GM19025 (cell line): ENCODE data around the gene CBX1.
A peak's percentile ranks its signal among the peaks of the same experiment; 100 is the strongest.
"Not testable (repeated sequence)": the region's sequence is repeated elsewhere in the genome, so short reads cannot be mapped to it uniquely, and the experiment has no call there.

Source experiments
- ATAC-seq: cut with Tn5 transposase; IDR thresholded peaks from one replicate; pipeline ENCODE4 v1.9.1; 2021; ENCODE audit warnings: mild to moderate bottlenecking, low read depth, moderate library complexity; ENCODE audit not compliant: unreplicated experiment

CBX1 gene

DNA sequence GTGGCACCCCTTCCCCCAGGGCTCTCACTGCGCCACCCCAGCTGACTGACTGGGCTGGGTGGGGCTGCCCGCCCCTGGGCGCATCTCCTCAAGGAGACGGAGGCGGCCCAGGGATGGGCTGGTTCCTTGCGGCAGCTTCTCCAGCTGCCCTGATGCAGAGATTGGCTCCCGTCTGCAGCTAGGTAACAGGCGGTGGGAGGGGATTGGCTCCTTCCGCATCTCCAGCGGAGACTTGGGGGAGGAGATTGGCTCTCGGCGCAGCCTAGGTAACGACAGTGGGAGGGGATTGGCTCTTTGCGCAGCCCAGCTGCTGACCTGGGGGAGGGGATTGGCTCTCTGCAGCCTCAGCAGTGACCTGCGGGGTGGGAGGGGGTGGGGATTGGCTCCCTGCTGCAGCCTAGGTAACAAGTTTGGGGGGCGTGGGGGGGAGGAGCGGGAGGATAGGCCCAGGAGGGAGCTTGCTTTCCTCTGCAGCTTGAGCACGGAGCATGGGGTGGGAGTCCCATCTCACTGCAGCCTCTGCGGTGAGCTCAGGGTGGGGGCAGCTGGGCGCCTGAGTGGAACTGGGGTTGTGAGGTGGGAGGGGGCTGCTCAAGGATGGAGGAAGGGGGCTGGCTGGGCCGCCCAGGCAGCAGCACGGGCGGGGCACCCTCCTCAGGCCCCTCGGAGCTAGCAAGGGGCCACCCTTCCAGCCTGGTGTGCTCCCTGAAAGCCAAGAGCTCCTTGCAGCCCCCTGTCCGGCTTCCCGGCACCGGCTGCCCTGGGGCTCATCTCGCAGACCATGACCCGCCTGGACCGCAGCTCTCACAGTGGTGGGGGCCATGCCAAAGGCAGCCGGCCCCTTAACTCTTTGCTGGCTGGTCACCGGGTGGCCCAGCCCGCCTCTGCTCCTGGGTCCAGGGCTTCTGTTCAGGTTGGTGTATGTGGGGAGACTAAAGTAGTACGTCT is 46.8 kb downstream of the CBX1 start:
- no peak for ATAC-seq

DNA sequence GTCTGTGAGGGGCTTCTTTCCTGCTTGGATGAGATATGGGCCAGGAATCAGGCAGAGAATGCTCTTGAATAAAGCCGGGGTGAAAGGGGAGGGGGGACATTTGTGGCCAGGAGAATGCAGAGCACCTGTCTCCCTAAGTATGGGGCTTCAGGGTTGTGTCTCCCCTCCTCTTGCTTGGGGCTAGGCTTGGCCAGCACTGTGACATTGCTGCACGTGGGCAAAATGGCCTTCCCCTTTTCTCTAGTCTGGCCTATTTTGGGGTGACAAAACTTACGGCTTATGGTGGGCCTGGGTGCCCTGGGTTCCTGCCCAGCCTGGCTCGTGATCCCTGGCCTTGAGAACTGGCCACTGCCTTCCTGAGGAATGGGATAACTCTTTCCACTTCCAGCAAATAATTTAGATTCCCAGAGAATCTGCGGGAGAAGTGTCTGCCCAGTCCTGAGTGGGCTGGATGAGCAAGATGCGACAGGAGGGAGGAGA is 47.5 kb downstream of the CBX1 start:
- no peak for ATAC-seq

DNA sequence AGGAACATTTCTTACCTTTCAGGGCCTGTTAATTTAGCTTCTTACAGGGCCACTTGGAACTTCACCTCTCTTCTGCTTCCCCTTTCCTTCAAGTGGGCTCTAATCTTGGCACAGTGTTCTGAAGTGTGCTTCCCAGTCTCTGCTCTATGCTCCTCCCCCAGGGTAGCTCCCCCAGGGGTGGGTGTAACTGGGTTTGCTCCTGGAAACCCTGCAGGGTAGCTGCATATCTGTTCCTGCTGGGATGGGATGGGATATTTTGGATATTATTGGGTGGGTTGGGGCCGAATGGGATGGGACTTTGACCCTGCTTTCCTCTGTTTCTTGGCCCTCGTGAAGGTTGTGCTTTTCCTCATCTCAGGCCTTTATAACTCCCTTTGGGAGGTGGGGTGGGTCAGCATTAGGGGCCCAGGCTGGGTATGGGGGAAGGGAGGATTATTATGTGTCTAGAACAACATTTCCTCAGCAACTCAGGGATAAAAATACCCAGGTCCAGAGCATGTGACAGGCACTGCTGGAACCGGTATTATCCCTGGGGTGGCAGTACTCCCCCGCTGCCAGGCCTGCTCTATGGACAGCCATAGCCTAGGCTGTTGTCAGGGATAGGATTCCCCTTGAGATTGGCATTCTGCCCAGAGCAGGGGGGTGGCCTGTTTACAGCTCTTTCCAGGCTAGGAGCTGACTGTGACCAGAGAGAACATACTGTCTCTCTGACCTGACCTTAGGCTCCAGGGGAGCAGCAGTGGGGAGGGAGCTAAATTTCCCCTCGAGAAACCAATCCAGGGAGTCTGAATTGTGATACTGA is 48.1 kb downstream of the CBX1 start:
- ATAC-seq = no peak

DNA sequence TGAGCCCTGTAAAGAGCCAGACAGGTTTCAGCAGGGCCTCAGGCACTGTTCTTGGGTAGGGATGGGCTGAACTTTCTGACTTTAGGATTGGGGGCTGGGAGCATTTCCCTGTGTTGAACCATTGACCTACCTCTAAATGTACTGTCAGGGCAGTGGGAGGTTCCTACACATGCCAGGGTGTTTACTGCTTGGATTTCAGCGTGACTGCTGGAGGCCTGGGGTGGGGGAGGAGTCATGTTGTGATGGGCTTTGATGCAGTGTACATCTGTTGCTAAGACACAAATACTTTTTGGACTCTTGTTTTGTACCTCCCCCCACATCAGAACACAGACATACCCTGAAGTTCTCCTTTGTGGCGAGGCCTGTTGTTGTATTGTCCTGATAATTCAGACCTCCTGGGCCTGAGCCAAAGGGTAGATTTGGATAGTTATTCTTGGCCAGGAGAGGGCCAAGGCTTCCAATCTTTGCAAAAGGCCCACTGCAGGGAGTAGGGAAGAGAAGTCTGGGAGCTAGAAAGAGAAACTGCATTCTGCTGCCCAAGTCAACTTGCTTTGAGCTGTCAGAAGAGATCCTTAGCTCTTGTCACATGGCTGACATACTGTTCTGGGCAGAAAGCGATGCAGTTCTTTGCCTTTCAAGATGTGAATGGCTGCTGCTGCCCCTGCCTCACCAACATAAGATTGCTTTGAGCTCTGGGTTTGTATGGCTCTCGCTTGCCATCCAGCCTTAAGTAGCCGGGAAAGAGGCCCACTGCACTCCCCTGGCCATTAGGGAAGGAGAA is 49.4 kb downstream of the CBX1 start:
- no peak for ATAC-seq

DNA sequence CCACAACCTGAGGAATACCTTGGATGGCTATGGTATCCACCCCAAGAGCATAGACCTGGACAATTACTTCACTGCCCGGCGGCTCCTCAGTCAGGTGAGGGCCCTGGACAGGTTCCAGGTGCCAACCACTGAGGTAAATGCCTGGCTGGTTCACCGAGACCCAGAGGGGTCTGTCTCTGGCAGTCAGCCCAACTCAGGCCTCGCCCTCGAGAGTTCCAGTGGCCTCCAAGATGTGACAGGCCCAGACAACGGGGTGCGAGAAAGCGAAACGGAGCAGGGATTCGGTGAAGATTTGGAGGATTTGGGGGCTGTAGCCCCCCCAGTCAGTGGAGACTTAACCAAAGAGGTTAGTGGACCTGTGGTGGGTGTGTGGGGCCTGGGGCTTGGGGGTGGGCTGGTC is 50.0 kb downstream of the CBX1 start:
- ATAC-seq = no peak

DNA sequence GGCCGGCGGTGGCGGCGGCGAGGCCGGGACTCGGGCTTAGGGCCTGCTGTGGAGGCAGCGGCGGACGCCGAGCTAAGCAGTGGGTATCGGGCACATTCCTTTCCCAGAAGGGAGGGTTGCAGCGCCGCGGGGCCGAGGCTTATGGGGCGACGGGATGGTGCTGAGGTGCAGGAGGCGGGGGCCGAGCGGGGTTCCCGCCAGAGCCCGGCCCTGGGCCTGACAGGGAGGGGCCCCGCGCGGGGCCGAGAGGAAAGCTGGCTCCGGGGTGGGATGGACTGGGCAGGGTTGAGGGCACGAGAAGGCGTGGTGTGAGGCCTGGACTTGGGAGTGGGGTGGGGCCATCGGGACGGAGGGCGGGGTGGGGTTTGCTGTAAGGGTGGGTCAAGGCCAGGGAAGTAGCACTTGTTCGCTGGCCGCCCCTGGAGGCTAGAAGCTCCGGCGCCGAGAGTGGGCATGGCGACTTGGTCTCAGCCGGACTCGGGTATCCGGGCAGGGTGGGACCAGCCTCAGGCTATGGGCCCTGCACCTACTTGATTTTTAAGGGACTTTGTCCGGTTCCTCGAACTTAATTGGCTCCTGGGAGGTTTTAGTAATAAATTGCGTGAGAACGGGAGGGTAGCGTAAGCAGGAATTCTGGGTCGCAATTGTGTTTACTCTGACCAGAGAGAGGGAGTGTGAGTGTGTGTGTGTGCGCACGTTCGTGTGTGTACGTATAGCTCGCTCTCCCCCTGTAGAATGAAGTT is 52.7 kb downstream of the CBX1 start:
- peak; percentile 31 for ATAC-seq

DNA sequence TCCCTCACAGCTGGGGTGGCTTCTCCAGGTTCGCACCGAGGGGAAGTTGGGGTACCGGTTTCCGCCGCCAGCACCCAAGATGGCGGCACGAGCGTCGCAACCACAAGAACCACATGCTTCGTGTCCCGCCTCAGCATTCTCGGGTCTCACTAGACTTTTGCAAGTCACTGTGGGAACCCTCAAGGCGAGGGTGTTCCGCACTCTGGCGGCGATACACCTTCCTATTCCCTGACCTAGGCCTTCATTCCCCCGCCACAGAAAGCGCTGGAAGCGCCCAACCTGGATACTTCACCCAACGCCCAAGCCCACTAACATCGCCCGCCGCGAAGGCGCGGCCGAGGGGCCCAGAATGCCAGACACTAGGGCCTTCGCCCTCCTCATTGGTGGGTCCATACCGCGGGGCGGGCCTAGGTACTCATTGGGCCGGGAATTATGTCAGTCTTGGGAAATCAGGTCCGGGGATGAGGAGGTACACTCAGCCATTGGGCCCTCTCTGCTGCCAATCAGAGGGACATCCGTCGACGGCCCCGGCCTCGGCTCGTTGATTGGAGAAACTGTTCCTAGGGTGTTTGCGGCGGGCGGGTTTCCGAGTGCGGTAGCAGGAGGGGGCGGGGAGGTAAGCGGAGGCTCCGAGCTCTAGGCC is 53.4 kb downstream of the CBX1 start, which contains the start of gene NFE2L1:
Gene NFE2L1 (plus strand): TSS at position 619 of the 643 bp plus-strand sequence. CDS start 2,760 bp downstream, outside the sequence.
- peak; percentile 87 for ATAC-seq

DNA sequence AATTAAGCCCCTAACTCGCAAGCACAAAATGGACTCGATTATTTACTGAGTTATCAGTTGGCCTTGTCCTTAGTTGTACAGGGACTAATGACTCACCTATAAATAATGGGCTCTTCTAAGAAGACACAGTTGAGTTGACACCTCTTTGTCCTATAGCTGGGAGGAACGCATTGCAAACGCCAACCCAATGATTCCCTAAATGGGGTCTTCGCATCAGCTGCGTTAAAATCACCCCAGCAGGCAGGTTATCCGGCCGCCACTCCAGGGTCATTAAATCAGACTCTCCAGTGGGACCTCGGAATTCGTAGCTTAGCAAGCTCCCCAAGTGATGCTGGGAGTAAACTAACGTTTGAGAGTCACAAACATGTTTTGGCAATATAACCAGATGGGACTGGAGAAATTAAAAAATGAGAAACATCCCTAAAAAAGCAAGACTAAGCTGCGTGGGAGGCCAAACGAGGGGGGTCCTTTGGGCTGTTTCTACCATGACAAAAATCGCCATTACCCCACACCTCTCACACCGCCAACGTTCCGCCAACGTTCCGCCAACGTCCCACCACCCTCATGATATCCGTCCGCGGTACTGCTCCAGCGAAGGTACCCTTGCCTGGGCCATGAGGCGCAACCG is 54.1 kb downstream of the CBX1 start:
- no peak for ATAC-seq

DNA sequence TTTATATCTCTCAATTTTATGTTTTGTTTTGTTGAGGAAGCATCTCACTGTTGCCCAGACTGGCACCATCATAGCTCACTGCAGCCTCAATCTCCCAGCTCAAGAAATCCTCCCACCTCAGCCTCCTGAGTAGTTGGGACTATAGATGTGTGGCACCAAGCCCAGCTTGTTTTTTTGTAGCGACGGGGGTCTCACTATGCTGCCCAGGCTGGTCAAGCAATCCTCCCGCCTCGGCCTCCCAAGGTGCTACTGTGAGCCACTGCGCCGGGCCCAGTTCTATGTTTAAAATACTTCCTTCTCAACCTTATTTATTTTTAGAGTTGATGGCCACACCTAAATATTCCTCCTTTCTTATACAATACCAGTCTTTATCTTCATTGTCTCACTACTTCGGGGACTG is 55.0 kb downstream of the CBX1 start:
- no peak for ATAC-seq

DNA sequence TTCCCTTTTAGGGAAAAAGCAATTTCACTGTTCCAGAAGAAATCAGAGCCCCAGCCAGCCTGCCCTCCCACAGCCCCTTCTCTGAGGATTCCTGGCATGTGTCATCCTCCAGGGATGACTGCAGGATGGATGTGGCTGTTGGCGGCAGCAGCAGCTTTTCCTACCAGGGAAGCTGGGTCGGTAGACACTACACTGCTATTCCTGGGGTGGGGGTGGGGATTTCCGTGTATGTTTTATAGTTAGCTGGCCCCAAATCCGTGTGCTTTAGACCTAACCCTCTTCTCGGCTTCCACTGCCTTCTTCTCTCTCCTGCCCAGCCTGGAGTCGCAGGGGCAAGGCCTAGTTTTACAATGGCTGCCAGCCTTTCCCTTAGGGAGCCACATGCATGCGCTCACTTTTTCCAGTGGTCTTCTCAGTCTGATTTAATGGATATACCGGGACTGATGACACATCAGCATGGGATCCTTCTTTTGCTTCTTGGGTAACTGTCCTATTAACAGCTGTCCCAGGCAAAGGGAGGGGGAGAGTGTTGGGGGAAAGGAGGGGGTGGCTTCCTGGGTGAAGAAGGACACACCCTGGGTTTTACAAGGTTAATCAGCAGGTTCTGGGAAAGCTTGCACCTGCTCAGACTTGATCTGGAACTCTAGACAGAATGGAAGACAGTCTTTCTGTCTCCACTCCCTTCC is 55.8 kb downstream of the CBX1 start:
- ATAC-seq = no peak

DNA sequence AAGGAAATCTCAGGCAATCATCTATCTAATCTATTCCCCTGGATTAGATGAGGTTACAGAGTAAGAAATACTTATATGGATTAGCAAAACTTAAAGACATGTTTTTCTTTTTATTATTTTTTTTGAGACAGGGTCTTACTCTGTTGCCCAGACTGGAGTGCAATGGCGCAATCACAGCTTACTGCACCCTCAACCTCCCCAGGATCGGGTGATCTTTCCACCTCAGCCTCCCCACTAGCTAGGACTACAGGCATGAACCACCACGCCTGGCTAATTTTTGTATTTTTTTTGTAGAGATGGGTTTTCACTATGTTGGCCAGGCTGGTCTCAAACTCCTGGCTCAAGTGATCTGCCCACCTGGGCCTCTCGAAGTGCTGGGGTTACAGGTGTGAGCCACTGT is 56.4 kb downstream of the CBX1 start:
- no peak for ATAC-seq

DNA sequence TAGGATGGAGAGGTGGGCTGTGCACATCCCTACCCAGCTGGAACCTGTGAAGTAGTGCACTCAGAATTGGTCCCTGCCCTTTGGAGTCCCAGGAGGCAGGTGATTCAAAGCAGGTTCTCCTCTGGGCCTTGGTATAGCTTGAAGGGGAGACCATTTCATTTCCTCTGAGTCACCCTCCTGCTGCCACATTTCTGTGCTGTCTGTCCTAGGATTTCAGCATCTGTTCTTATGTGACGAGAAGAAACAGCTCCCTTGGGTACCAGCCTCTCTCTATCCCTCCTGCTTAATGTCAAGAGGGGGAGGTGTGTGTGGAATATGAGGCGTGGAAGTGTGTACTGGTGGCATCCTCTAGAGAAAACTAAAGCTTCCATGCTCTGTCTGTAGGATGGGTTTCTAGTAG is 58.1 kb downstream of the CBX1 start:
- ATAC-seq = no peak

DNA sequence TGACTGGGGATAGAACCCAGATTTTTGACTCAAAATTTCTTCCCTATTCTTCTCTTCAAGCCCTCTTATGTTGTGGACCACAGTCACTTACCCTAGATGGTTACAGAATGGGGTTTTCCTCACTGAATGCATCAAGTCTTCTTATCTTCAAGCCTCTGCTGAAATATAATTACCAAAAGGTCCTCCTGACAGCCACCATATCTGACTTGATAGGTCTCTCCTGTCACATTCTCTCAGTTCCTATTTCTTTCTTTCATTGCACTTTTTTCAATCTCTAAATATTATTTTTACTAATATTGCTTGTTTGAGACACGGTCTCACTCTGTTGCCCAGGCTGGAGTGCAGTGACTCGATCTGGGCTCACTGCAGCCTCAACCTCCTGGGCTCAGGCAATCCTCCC is 62.6 kb downstream of the CBX1 start:
- ATAC-seq = no peak

DNA sequence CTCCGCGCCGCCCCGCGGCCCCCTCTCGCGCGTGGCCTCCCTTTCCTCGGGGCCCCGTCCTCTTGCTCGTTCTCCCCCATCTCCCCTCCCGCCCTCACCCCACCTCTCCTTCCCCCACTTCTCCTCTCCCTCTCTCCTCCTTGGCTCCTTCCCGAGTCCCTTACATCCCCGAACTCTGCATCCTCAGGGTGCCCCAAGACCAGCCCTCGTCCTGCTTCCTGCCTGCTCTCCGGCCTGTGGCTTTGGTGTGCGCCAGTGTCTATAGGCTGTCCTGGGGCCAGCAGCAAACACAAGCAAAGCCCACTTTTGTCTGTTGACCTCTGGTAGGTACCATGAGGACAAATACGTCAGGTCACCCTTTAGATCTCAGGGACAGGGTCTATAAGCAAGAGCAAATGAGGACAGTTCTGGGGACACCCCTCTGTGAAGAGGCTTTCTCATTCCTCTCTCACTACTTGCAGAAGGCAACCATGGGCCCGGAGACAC is 63.4 kb downstream of the CBX1 start:
- ATAC-seq = no peak

DNA sequence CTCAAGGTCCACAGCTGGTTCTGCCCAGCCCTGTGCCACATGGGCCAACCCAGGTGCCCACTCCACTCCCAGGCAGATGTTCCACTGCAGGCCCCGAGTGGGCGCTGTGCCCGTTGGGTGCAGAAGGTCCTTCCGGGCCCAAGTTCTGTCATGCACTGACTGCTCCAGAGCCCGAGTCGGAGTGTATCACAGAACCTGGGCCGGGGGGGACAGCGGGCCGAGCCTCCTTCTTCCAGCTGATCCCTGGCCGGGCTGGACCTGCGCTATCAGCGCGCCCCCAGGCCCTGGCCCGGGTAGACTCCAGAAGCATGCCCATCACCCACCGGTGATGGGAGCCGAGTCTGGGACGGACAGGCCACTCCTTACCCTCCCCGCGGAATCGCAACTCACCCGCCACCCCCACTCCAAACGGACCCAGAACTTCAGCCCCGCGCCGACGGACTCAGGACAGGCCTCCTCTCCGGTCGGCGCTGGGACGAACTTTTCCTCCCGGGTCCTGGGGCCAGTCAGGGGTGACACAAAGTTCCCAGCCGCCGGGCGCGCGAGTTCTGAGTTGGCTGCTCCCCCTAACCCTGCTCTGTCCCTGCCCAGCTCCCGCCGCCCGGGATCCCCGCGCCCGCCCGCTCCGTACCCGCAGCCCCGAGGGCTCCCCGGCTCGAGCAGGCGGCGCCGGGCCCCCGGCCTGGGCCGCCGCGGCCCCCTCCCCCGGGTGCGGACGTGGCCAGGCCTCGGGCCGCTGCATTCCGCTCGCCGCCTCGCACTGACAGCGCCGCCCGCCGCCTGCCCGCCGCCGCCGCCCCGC is 64.0 kb downstream of the CBX1 start, which contains the start of gene COPZ2:
Gene COPZ2 (minus strand): TSS at position 762 of the 802 bp plus-strand sequence. CDS start 20 bp downstream, at position 742.
- ATAC-seq = no peak

DNA sequence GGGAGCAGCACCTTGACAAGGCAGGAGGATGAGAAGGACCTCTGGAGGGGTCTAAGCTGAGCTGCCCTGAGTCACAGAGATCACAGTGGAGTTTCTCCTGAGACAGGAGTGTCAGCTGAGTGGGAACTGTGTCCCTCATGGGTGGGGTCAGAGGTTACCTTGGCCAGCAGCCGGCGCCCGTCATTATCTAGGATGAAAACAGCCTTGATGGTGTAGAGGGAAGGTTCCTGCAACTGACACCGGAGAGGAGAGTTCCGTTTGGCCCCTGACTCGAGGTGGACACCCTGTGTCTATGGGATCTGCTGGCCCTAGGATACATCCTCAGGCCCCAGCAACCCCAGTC is 64.6 kb downstream of the CBX1 start:
- no peak for ATAC-seq

DNA sequence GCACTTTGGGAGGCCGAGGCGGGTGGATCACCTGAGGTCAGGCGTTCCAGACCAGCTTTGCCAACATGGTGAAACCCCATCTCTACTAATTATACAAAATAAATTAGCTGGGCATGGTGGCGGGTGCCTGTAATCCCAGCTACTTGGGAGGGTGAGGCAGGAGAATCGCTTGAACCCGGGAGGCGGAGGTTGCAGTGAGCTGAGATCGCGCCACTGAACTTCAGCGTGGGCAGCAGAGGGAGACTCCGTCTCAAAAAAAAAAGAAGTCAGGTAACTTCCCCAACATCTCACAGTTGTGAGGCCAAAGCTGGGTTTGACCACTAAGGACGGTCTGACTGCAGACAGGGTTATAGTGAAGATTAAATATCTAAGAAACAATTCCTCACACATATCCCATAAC is 66.5 kb downstream of the CBX1 start:
- ATAC-seq = not testable (repeated sequence)
